MCF 10A (cell line): ENCODE measurements around the gene NIM1K. TPM values are rescaled to one million over a fixed set of nuclear protein-coding genes. Genes with fewer than 3 reads are reported as not detected.

ENCODE experiments used
- BruUV-seq: library from RNA; stranded (reverse); fragments of 400-500 nt; replicated peaks from 2 replicates; lab custom pipeline; 2021; lab: Mats Ljungman, UMichigan
- CTCF ChIA-PET: fragments of 300-600 bp; sonication (Branson Sonifier 250); formaldehyde crosslinking; extraction: SDS; loops from one replicate; lab custom pipeline; 2021; ENCODE audit warnings: antibody characterized with exemption, inconsistent platforms; lab: Yijun Ruan, JAX
- POLR2A ChIA-PET: fragments of 300-600, 350-650 bp; sonication (Branson Sonifier 250); formaldehyde crosslinking; extraction: SDS; loops from one replicate; lab custom pipeline; 2020; ENCODE audit warnings: antibody characterized with exemption, inconsistent platforms; lab: Yijun Ruan, JAX
- DNase-seq: peaks from one replicate; pipeline ENCODE4 v3.0.0-alpha.2; 2018; ENCODE audit not compliant: unreplicated experiment
- H3K27ac Mint-ChIP-seq: one replicate; pipeline ENCODE4 v1.8.0; 2022; ENCODE audit warnings: mild to moderate bottlenecking, low read depth, mixed read lengths; ENCODE audit not compliant: unreplicated experiment
- H3K27me3 Mint-ChIP-seq: one replicate; pipeline ENCODE4 v1.8.0; 2022; ENCODE audit warnings: mixed read lengths; ENCODE audit not compliant: insufficient read depth, unreplicated experiment
- H3K36me3 Mint-ChIP-seq: one replicate; pipeline ENCODE4 v1.8.0; 2022; ENCODE audit warnings: mild to moderate bottlenecking, moderate library complexity, mixed read lengths; ENCODE audit not compliant: insufficient read depth, unreplicated experiment
- H3K4me1 Mint-ChIP-seq: one replicate; pipeline ENCODE4 v1.8.0; 2022; ENCODE audit warnings: mixed read lengths; ENCODE audit not compliant: insufficient read depth, unreplicated experiment
- H3K4me3 Mint-ChIP-seq: one replicate; pipeline ENCODE4 v1.8.0; 2022; ENCODE audit warnings: mild to moderate bottlenecking, moderate library complexity, mixed read lengths; ENCODE audit not compliant: unreplicated experiment
- H3K9me3 Mint-ChIP-seq: one replicate; pipeline ENCODE4 v1.8.0; 2022; ENCODE audit warnings: mixed read lengths; ENCODE audit not compliant: unreplicated experiment
- intact Hi-C: fragments of 100-400 bp; cut with micrococcal nuclease; formaldehyde crosslinking; loops from 2 replicates; pipeline ENCODE4 v1.14.1; 2022
- total RNA-seq: library from RNA; stranded (reverse); gene quantifications from 2 replicates; pipeline ENCODE4 v1.2.3, GENCODE V29; 2022
- TF ChIP-seq, protein P1 (sequence below): fragments of 200-600 bp; IDR thresholded peaks from one replicate; pipeline ENCODE4 v1.8.0; 2022; ENCODE audit warnings: antibody characterized with exemption, mild to moderate bottlenecking; ENCODE audit not compliant: unreplicated experiment

The NIM1K gene
- total RNA-seq, 1 experiment from 2014 or later = not detected

DNA sequence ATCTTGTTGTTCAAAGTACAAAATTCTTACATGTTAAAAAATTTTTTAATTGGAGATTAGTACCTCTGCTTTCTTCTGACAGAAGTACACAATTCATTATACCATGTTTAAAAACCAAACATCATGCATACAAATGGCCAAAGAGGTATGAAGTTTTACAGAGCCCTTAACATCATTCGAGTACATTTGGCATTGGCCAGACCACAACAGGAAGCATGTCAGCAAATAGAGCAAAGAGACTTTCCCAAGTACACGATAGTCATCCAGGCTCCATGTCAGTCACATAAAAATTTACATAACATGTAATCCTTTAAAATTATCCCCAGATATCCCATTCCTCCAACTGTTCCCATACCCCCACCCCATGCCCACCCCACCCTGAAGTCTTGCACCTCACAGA is 98.7 kb downstream of the NIM1K start:
- H3K36me3 Mint-ChIP-seq = peaks cover 68% of the 10 kb centered on the region
- no peak for DNase-seq
- H3K27me3 Mint-ChIP-seq = no peaks in the 10 kb centered on the region
- intact Hi-C loops = no loop called here
- H3K4me1 Mint-ChIP-seq = peaks cover 6% of the 10 kb centered on the region
- TF ChIP-seq, protein P1, sequence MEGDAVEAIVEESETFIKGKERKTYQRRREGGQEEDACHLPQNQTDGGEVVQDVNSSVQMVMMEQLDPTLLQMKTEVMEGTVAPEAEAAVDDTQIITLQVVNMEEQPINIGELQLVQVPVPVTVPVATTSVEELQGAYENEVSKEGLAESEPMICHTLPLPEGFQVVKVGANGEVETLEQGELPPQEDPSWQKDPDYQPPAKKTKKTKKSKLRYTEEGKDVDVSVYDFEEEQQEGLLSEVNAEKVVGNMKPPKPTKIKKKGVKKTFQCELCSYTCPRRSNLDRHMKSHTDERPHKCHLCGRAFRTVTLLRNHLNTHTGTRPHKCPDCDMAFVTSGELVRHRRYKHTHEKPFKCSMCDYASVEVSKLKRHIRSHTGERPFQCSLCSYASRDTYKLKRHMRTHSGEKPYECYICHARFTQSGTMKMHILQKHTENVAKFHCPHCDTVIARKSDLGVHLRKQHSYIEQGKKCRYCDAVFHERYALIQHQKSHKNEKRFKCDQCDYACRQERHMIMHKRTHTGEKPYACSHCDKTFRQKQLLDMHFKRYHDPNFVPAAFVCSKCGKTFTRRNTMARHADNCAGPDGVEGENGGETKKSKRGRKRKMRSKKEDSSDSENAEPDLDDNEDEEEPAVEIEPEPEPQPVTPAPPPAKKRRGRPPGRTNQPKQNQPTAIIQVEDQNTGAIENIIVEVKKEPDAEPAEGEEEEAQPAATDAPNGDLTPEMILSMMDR = no peak
- ChIA-PET POLR2A (interaction anchor here (1.0 kb wide), 1 partner anchor 10 kb away, joined by 5 read pairs; no protein-coding TSS in a partner anchor), CTCF (interaction anchor here (0.9 to 1.2 kb wide), 3 partner anchors 14 to 99 kb away, joined by 3 to 7 read pairs (median 3); no protein-coding TSS in a partner anchor)
- no TSS peak for BruUV-seq
- H3K9me3 Mint-ChIP-seq = no peaks in the 10 kb centered on the region
- no peak overlapping the region for H3K27ac Mint-ChIP-seq
- no peak overlapping the region for H3K4me3 Mint-ChIP-seq

- no peaks in the 10 kb centered on the region for H3K27me3 Mint-ChIP-seq
- CTCF ChIA-PET = interaction anchor here (1.4 to 1.5 kb wide), 2 partner anchors 188 to 190 kb away, joined by 6 read pairs; no protein-coding TSS in a partner anchor
- intact Hi-C loops = no loop called here
- POLR2A ChIA-PET = interaction anchor here (1.0 to 1.7 kb wide), 2 partner anchors 18 to 21 kb away, joined by 3 to 6 read pairs; partner anchors contain the start of gene HMGCS1
- TF ChIP-seq, protein P1 = no peak
- H3K9me3 Mint-ChIP-seq = no peaks in the 10 kb centered on the region
- H3K4me3 Mint-ChIP-seq = no peak overlapping the region
- no peak overlapping the region for H3K27ac Mint-ChIP-seq
- no peak for DNase-seq
- H3K4me1 Mint-ChIP-seq = peaks cover 6% of the 10 kb centered on the region
- peaks cover 88% of the 10 kb centered on the region for H3K36me3 Mint-ChIP-seq
- BruUV-seq = no TSS peak
Measured at GRCh38 chr5:43294226-43294625, 102.2 kb downstream of the NIM1K start.

DNA sequence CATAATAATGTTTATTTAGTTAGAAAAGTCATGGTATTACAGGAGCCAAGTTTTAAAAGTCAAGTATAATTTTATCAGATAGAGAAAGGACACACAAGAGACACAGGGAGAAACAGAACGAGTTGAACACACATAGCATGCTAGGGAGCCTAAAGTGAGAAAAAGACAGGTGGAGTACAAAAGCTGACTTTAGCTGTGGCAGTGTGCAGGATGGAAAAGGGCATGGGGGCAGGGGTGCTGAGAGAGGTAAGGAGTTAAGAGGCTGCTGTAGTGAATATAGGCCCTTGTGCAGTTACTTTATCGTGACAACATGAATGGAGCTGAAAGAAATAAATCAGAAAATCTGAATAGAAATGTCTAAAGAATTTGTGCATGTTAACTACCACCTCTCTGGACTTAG is 103.2 kb downstream of the NIM1K start:
- peaks cover 86% of the 10 kb centered on the region for H3K36me3 Mint-ChIP-seq
- BruUV-seq = no TSS peak

DNA sequence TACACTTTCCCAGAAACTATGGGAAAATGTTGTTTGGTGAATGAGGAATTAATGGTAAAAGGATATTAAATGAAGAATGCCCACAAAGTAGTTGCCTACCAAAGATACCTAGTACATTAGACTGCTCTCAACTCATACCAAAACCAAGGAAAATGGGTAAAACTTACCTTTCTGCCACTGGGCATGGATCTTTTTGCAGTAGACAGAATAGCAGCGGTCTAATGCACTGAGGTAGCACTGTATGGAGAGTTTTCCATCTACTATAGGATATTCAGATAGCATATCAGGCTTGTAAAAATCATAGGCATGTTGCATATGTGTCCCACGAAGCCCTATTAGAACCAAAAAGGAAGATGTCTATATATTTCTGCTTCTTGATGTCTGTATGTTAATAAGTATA is 104.8 kb downstream of the NIM1K start:
- ChIA-PET POLR2A (no interaction called here), CTCF (interaction anchor here (2.1 kb wide), 1 partner anchor 9 kb away, joined by 11 read pairs; no protein-coding TSS in a partner anchor)
- Mint-ChIP-seq H3K4me3 (no peak overlapping the region), H3K9me3 (no peaks in the 10 kb centered on the region), H3K36me3 (peaks cover 70% of the 10 kb centered on the region), H3K27ac (peak overlapping the region; percentile 35), H3K27me3 (no peaks in the 10 kb centered on the region), H3K4me1 (peaks cover 23% of the 10 kb centered on the region)
- no peak for DNase-seq
- TF ChIP-seq, protein P1 = no peak
- intact Hi-C loops = no loop called here
- no TSS peak for BruUV-seq

More for the DNA sequence above, 103.2 kb downstream of the NIM1K start:
- CTCF ChIA-PET = interaction anchor here (0.6 to 2.1 kb wide), 9 partner anchors 10 to 437 kb away, joined by 3 to 11 read pairs (median 4); no protein-coding TSS in a partner anchor
- H3K4me1 Mint-ChIP-seq = peaks cover 12% of the 10 kb centered on the region
- H3K27me3 Mint-ChIP-seq = no peaks in the 10 kb centered on the region
- POLR2A ChIA-PET = interaction anchor here (0.7 to 1.7 kb wide), 4 partner anchors 18 to 94 kb away, joined by 3 to 6 read pairs (median 4); partner anchors contain the start of gene HMGCS1
- H3K4me3 Mint-ChIP-seq = no peak overlapping the region
- intact Hi-C loops = no loop called here
- H3K9me3 Mint-ChIP-seq = no peaks in the 10 kb centered on the region
- TF ChIP-seq, protein P1 = no peak
- peak overlapping the region; percentile 59 for H3K27ac Mint-ChIP-seq
- DNase-seq = no peak
